SK-MEL-5 (cell line): ENCODE measurements around the gene LPAR2. TPM values are rescaled to one million over a fixed set of nuclear protein-coding genes. Genes with fewer than 3 reads are reported as not detected.

ENCODE experiments used
- DNase-seq: peaks from one replicate; pipeline ENCODE4 v3.0.0-alpha.2; 2016; ENCODE audit warnings: low read depth, low spot score
- in situ Hi-C: cut with HindIII; loops from 2 replicates; pipeline ENCODE4 v1.10.0; 2016; ENCODE audit warnings: low sequenced_read_pairs, high pct_unique_total_duplicates, low pct_unique_long_range_greater_than_20kb
- total RNA-seq: library from RNA; depleted of rRNA; stranded (reverse); fragments of >200 nt; shearing (Covaris generic); gene quantifications from 2 replicates; pipeline ENCODE4 v1.2.3, GENCODE V29; 2014

LPAR2 gene
- total RNA-seq, 1 experiment from 2014 or later, result 2.5 TPM

- in situ Hi-C loops, result no loop called here
- no peak for DNase-seq
Observed at GRCh38 chr19:19637186-19637522, 9.1 kb upstream of the LPAR2 start.

- in situ Hi-C loops, result no loop called here
- no peak for DNase-seq
Observed at GRCh38 chr19:19636573-19637185, 8.7 kb upstream of the LPAR2 start.

GRCh38 chr19:19635313-19635702 lies 7.3 kb upstream of the LPAR2 start:
- no peak for DNase-seq
- in situ Hi-C loops, result no loop called here

- in situ Hi-C loops, result no loop called here
- DNase-seq, result no peak
Observed at GRCh38 chr19:19634516-19635312, 6.7 kb upstream of the LPAR2 start.

- in situ Hi-C loops, result no loop called here
- no peak for DNase-seq
Observed at GRCh38 chr19:19633711-19634515, 5.9 kb upstream of the LPAR2 start.

GRCh38 chr19:19632661-19633060 lies 4.6 kb upstream of the LPAR2 start:
- no peak for DNase-seq
- in situ Hi-C loops, result no loop called here

- no peak for DNase-seq
- in situ Hi-C loops, result no loop called here
Observed at GRCh38 chr19:19631346-19631745, 3.3 kb upstream of the LPAR2 start.

- in situ Hi-C loops, result no loop called here
- DNase-seq, result no peak
Observed at GRCh38 chr19:19630426-19630825, 2.4 kb upstream of the LPAR2 start.

- no peak for DNase-seq
- in situ Hi-C loops, result no loop called here
Observed at GRCh38 chr19:19630062-19630414, 2.0 kb upstream of the LPAR2 start.

GRCh38 chr19:19628501-19629134 lies 598 bp upstream of the LPAR2 start:
- DNase-seq, result peak; percentile 9
- in situ Hi-C loops, result no loop called here

- in situ Hi-C loops, result no loop called here
- DNase-seq, result no peak
Observed at GRCh38 chr19:19626516-19627472, 1.2 kb downstream of the LPAR2 start.

GRCh38 chr19:19624032-19624570 lies 3.9 kb downstream of the LPAR2 start:
- DNase-seq, result no peak
- in situ Hi-C loops, result no loop called here

- in situ Hi-C loops, result no loop called here
Observed at GRCh38 chr19:19623383-19623782, 4.6 kb downstream of the LPAR2 start.

GRCh38 chr19:19619849-19620210 lies 8.2 kb downstream of the LPAR2 start:
- DNase-seq, result no peak
- in situ Hi-C loops, result no loop called here

More at GRCh38 chr19:19623383-19623782, 4.6 kb downstream of the LPAR2 start:
- DNase-seq, result no peak

GRCh38 chr19:19619181-19619848 lies 8.7 kb downstream of the LPAR2 start:
- DNase-seq, result no peak
- in situ Hi-C loops, result no loop called here

GRCh38 chr19:19618219-19619051 lies 9.6 kb downstream of the LPAR2 start, which contains the start of gene PBX4:
Gene PBX4, minus strand, starts transcription at chr19:19618687. Its CDS starts 58 bp downstream, at chr19:19618629.
- DNase-seq, result peak; percentile 71
- in situ Hi-C loops, result no loop called here
